Endothelial cell of umbilical vein (primary cell): Measurements from ENCODE around the gene HDAC9. TPM values are rescaled to one million over a fixed set of nuclear protein-coding genes. Genes with fewer than 3 reads are reported as not detected.

ENCODE experiments used
- BruUV-seq: library from RNA; stranded (reverse); fragments of 400-500 nt; replicated peaks from 2 replicates; lab custom pipeline; 2021; lab: Mats Ljungman, UMichigan
- CTCF ChIA-PET: fragments of 300-600, 350-600 bp; sonication (Branson Sonifier 250); formaldehyde crosslinking; loops from one replicate; lab custom pipeline; 2021; ENCODE audit warnings: antibody characterized with exemption, inconsistent platforms; lab: Charles Lee
- POLR2A ChIA-PET: fragments of 300-600, 350-600 bp; sonication (Branson Sonifier 250); formaldehyde crosslinking; loops from one replicate; lab custom pipeline; 2021; ENCODE audit warnings: antibody characterized with exemption, inconsistent platforms; lab: Charles Lee
- DNase-seq: peaks from one replicate; pipeline ENCODE4 v3.0.0-alpha.2; 2011; ENCODE audit warnings: low read depth, low spot score
- FAIRE-seq: peaks from 2 replicates; lab custom pipeline; 2011; peaks lifted over from hg19 to GRCh38; lab: Jason Lieb, UNC
- H2AFZ ChIP-seq: 2 replicates; pipeline ENCODE4 v1.6.0; 2012; ENCODE audit warnings: low read depth, low read length, control low read depth, inconsistent platforms
- H3K27ac ChIP-seq: 2 replicates; pipeline ENCODE4 v1.5.1; 2011; ENCODE audit warnings: low read depth, mild to moderate bottlenecking, control low read depth, low read length, moderate library complexity; ENCODE audit not compliant: insufficient read depth
- H3K27me3 ChIP-seq, 2 experiments: 2 replicates each; pipeline versions ENCODE4 v1.6.0 to v1.6.1; 2011; ENCODE audit warnings: low read length in 2 of 2, mixed read lengths in 1 of 2; ENCODE audit not compliant: control insufficient read depth in 2 of 2, insufficient read depth in 2 of 2
- H3K36me3 ChIP-seq, 2 experiments: 2 replicates in 1 of 2; 3 replicates in 1 of 2; pipeline ENCODE4 v1.5.1; 2011; ENCODE audit warnings: low read length in 2 of 2, mild to moderate bottlenecking in 1 of 2, moderate library complexity in 1 of 2; ENCODE audit not compliant: control insufficient read depth in 2 of 2, insufficient read depth in 2 of 2; ENCODE audit errors: extremely low read depth in 1 of 2
- H3K4me1 ChIP-seq: 3 replicates; pipeline ENCODE4 v1.5.1; 2011; ENCODE audit warnings: mild to moderate bottlenecking, low read length; ENCODE audit not compliant: control insufficient read depth, insufficient read depth; ENCODE audit errors: extremely low read depth
- H3K4me2 ChIP-seq: 2 replicates; pipeline ENCODE4 v1.6.1; 2011; ENCODE audit warnings: low read length, control low read depth, mixed read lengths; ENCODE audit not compliant: insufficient read depth
- H3K4me3 ChIP-seq, 3 experiments: fragments of 200-600 bp in 1 of 3; sonication (generic), shearing (Covaris generic) in 1 of 3; replicated peaks in 1 of 3; 2 replicates each; pipeline ENCODE4 v1.5.1; 2011 to 2016; ENCODE audit warnings: control low read depth in 3 of 3, low read length in 3 of 3, mild to moderate bottlenecking in 2 of 3, inconsistent platforms in 1 of 3, low read depth in 1 of 3, moderate library complexity in 1 of 3; ENCODE audit not compliant: insufficient read depth in 1 of 3
- H3K79me2 ChIP-seq: 2 replicates; pipeline ENCODE4 v1.6.0; 2012; ENCODE audit warnings: low read length, inconsistent platforms; ENCODE audit not compliant: control insufficient read depth, insufficient read depth
- H3K9ac ChIP-seq: replicated peaks from 2 replicates; pipeline ENCODE3; 2011; ENCODE audit warnings: low read length, control low read depth; ENCODE audit not compliant: insufficient read depth; ENCODE audit errors: extremely low read depth
- H3K9me1 ChIP-seq: replicated peaks from 3 replicates; pipeline ENCODE4 v1.6.0; 2011; ENCODE audit warnings: mild to moderate bottlenecking, low read length; ENCODE audit not compliant: control insufficient read depth, insufficient read depth; ENCODE audit errors: extremely low read depth
- H3K9me3 ChIP-seq: replicated peaks from 2 replicates; pipeline ENCODE4 v1.5.1; 2012; ENCODE audit warnings: low read length, inconsistent platforms; ENCODE audit not compliant: control insufficient read depth, insufficient read depth
- H4K20me1 ChIP-seq: replicated peaks from 2 replicates; pipeline ENCODE3; 2011; ENCODE audit warnings: mild to moderate bottlenecking, low read length; ENCODE audit not compliant: control insufficient read depth, insufficient read depth; ENCODE audit errors: extremely low read depth
- CTCF ChIP-seq, 2 donors: IDR thresholded peaks; 1 replicate in 1 of 2; 2 replicates in 1 of 2; pipeline ENCODE4 v1.5.1; 2011; ENCODE audit warnings: low read length in 2 of 2, mild to moderate bottlenecking in 2 of 2, moderate library complexity in 2 of 2, control low read depth in 1 of 2, inconsistent platforms in 1 of 2, low read depth in 1 of 2; ENCODE audit not compliant: insufficient read depth in 1 of 2; ENCODE audit errors: extremely low read depth in 1 of 2
- EZH2 ChIP-seq: IDR thresholded peaks from 2 replicates; pipeline ENCODE4 v1.6.1; 2012; ENCODE audit warnings: borderline replicate concordance, low read depth, mild to moderate bottlenecking, moderate library complexity, low read length, inconsistent platforms; ENCODE audit not compliant: severe bottlenecking
- FOS ChIP-seq: IDR thresholded peaks from 2 replicates; pipeline ENCODE4 v1.6.1; 2011; ENCODE audit warnings: mild to moderate bottlenecking, low read length, moderate library complexity, borderline replicate concordance; ENCODE audit not compliant: insufficient read depth
- GATA2 ChIP-seq: IDR thresholded peaks from 2 replicates; pipeline ENCODE4 v1.7.0; 2011; ENCODE audit warnings: low read depth, mild to moderate bottlenecking, moderate library complexity, mixed read lengths, low read length; ENCODE audit not compliant: insufficient read length, insufficient read depth
- JUN ChIP-seq: IDR thresholded peaks from 2 replicates; pipeline ENCODE4 v1.6.1; 2011; ENCODE audit warnings: borderline replicate concordance, low read depth; ENCODE audit not compliant: insufficient read length, insufficient read depth
- MYC ChIP-seq: IDR thresholded peaks from one replicate; pipeline ENCODE4 v1.6.1; 2011; ENCODE audit warnings: mild to moderate bottlenecking, low read depth, low read length
- POLR2A ChIP-seq: IDR thresholded peaks from 2 replicates; pipeline ENCODE4 v1.6.1; 2012; ENCODE audit warnings: low read depth, mild to moderate bottlenecking, control low read depth, low read length
- POLR2AphosphoS5 ChIP-seq: IDR thresholded peaks from 2 replicates; pipeline ENCODE4 v1.6.1; 2012; ENCODE audit warnings: low read depth, mild to moderate bottlenecking, control low read depth, low read length, moderate library complexity; ENCODE audit not compliant: insufficient read depth
- dilution Hi-C: fragments of 300-500 bp; cut with MboI; formaldehyde crosslinking; loops from one replicate; pipeline ENCODE4 v1.15.0; 2019; ENCODE audit warnings: low sequenced_read_pairs; ENCODE audit not compliant: extremely low pct_ligation_motif_present
- intact Hi-C: fragments of 100-400 bp; cut with micrococcal nuclease; formaldehyde crosslinking; loops from one replicate; pipeline ENCODE4 v1.10.0; 2022
- polyA plus RNA-seq, 4 experiments: library from polyadenylated mRNA; depleted of rRNA in 3 of 4; stranded (reverse) in 3 of 4; unstranded in 1 of 4; fragments of >200 nt; gene quantifications; 2 replicates each; pipeline versions ENCODE4 v1.2.1 to v1.2.3, GENCODE V29; 2011 to 2012; ENCODE audit warnings: missing spikeins in 1 of 4
- total RNA-seq: library from RNA; stranded (reverse); gene quantifications from 2 replicates; pipeline ENCODE4 v1.2.3, GENCODE V29; 2021
- TF ChIP-seq, protein P1 (sequence below): IDR thresholded peaks from 2 replicates; pipeline ENCODE4 v1.6.1; 2011; ENCODE audit not compliant: insufficient read depth, insufficient read length

Gene HDAC9
- total and polyA plus RNA-seq, 2 donors (not counting 3 experiments of a cell fraction or from before 2014, with no cell fraction given), result 1.8 to 11.6 TPM

DNA sequence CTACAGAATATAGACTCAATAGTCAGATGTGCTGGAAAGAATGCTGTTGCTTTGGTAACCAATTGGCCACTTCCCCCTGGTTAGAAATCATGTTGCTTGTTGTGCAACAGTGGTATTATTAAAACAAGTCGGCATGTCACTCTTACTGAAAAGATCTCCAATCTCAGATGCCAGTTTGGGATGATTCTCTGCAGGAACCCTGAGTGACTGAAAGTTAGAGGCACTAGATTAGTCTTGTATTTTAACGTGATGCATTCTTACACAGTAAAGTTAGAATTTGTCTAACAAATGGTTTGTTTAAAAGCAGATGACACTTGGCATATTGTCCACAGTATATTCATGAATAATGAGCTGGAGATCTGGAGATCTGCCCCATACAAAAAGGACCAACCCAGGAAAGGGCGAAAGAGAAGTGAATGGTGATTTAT, 334.3 kb downstream of the HDAC9 start:
- CTCF ChIA-PET, result no interaction called here
- H2AFZ ChIP-seq, result no peak overlapping the region
- BruUV-seq, result no TSS peak

More for the DNA sequence above, 334.3 kb downstream of the HDAC9 start:
- Histone ChIP-seq H3K4me3 (no peak overlapping the region), H3K27ac (no peak overlapping the region), H3K36me3 (no peaks in the 10 kb centered on the region), H3K4me1 (no peaks in the 10 kb centered on the region), H4K20me1 (no peaks in the 10 kb centered on the region), H3K79me2 (no peaks in the 10 kb centered on the region), H3K9me1 (no peaks in the 10 kb centered on the region), H3K9ac (no peak overlapping the region), H3K9me3 (no peaks in the 10 kb centered on the region), H3K4me2 (no peak overlapping the region), H3K27me3 (no peaks in the 10 kb centered on the region)
- dilution Hi-C loops, result no loop called here
- TF ChIP-seq CTCF (IDR thresholded peaks at IDR 0.05; ENCODE audit: extremely low read depth in 1 of 2, insufficient read depth in 1 of 2, low read depth in 1 of 2, low read length in 2 of 2) (no peak), POLR2AphosphoS5 (no peak), POLR2A (no peak), GATA2 (no peak), EZH2 (no peak), JUN (no peak), MYC (no peak), FOS (no peak)
- TF ChIP-seq, protein P1, sequence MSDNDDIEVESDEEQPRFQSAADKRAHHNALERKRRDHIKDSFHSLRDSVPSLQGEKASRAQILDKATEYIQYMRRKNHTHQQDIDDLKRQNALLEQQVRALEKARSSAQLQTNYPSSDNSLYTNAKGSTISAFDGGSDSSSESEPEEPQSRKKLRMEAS, result no peak
- intact Hi-C loops, result no loop called here
- no peak for FAIRE-seq
- DNase-seq, result no peak
- POLR2A ChIA-PET, result no interaction called here
